ENCODE results near the gene KCNQ1. TPM values are rescaled to one million over a fixed set of nuclear protein-coding genes. Genes with fewer than 3 reads are reported as not detected.
A peak's percentile ranks its signal among the peaks of the same experiment; 100 is the strongest.

Gene KCNQ1
- total and polyA plus RNA-seq, 7 donors, result 1.1 to 25.2 (median 3.8) TPM

DNA sequence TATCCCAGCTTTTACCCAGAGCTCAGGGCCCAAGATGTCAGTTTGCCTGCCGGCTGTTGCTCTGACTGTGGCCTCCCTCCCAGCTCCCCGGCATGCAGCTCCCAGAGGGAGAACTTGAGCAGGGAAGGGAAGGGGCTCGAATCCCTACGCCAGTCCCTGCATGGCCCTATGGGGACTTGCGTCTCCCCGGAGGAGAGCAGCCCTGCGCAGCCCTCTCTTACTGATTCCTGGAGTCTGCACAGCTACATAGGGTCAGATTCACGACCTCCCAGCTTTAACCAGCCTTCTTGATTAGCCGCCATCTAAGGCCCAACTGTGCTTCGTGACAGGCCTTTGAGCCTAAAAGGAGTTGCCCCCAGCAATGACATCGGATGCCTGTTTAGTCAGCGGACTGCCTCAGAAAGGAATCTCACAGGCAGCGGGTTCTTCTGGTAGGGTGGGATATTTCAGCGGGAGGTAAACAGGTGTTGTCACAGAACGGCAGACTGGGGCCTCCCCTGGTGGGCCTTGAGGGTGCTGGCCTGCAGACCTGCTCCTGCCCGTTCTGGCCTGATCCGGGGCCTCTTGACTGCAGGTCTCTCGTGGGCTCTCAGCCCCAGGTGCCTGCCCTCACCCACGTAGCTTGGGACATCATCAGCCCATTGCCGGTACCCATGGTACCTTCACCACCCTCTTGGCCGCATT, 298.8 kb downstream of the KCNQ1 start:
- Histone ChIP-seq H3K9me3 (no peaks in the 10 kb centered on the region), H3K27ac (no peak overlapping the region), H3K4me1 (peaks cover 0 to 15% (median 0%) of the 10 kb centered on the region in 4 donors), H3K4me3 (no peak overlapping the region), H3K36me3 (no peaks in the 10 kb centered on the region), H3K27me3 (no peaks in the 10 kb centered on the region)
- no peak for DNase-seq
- TF ChIP-seq POLR2AphosphoS5 (IDR thresholded peaks at IDR 0.05) (no peak), EP300 (IDR thresholded peaks at IDR 0.05) (no peak), POLR2A (IDR thresholded peaks at IDR 0.05) (no peak)
- TF ChIP-seq, protein P1, sequence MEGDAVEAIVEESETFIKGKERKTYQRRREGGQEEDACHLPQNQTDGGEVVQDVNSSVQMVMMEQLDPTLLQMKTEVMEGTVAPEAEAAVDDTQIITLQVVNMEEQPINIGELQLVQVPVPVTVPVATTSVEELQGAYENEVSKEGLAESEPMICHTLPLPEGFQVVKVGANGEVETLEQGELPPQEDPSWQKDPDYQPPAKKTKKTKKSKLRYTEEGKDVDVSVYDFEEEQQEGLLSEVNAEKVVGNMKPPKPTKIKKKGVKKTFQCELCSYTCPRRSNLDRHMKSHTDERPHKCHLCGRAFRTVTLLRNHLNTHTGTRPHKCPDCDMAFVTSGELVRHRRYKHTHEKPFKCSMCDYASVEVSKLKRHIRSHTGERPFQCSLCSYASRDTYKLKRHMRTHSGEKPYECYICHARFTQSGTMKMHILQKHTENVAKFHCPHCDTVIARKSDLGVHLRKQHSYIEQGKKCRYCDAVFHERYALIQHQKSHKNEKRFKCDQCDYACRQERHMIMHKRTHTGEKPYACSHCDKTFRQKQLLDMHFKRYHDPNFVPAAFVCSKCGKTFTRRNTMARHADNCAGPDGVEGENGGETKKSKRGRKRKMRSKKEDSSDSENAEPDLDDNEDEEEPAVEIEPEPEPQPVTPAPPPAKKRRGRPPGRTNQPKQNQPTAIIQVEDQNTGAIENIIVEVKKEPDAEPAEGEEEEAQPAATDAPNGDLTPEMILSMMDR (IDR thresholded peaks at IDR 0.05), result no peak
- 92 to 95% methylated on average over 21 of the region's 21 CpGs for WGBS, 2 donors
- intact Hi-C loops (cut with DNase I), result no loop called here

DNA sequence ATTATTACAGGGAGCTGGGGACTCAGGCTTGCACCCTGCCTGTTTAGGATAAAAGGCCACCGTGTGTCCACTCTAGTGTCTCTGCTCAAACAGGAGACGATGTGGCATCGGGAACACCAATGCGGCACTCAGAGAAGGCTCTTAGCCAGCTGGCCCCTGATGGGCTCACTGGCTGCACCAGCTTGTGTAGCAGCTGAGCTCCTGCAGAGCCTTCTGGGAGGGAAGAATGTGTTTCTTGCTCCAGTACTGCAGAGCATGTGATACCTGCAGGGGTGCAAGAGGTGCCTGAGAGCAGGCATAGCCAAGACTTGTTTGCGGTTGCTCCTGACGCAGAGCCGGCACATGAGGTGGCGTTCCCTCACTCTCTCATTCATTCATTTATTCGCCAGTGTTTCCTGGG, 299.4 kb downstream of the KCNQ1 start:
- H3K27ac ChIP-seq, result no peak overlapping the region
- H3K27me3 ChIP-seq, result no peaks in the 10 kb centered on the region
- H3K9me3 ChIP-seq, result no peaks in the 10 kb centered on the region
- H3K4me3 ChIP-seq, result no peak overlapping the region
- intact Hi-C loops (cut with DNase I), result no loop called here
- WGBS, 2 donors, result 97 to 98% methylated on average over 9 of the region's 9 CpGs
- H3K36me3 ChIP-seq, result no peaks in the 10 kb centered on the region
- no peak for TF ChIP-seq EP300 (IDR thresholded peaks at IDR 0.05)
- TF ChIP-seq, protein P1 (IDR thresholded peaks at IDR 0.05), result no peak
- TF ChIP-seq POLR2AphosphoS5 (IDR thresholded peaks at IDR 0.05), result no peak
- no peak for TF ChIP-seq POLR2A (IDR thresholded peaks at IDR 0.05)
- peak; percentile 37 for DNase-seq
- peaks cover 0 to 15% (median 0%) of the 10 kb centered on the region in 4 donors for H3K4me1 ChIP-seq

DNA sequence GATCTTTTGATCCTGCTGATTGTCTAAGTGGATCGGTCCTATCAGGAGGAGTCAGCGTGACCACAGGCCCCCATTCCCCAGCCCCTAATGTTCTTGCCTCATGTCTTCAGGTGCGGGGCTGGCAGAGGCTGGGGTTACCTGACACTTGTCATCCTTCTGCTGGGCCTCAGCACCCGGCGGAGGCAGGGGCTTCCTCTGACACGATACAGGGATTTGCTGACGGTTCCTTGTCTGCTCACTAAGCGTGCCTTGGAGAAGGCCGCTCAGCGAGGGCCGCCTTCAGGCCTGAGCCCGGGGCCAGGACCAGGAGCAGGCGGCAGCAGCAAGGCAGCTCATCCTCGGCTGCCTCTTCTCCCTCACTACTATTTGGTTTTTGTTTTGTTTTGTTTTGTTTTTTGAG, 300.7 kb downstream of the KCNQ1 start:
- no peak overlapping the region for H3K4me3 ChIP-seq
- H3K4me1 ChIP-seq, result peaks cover 0 to 15% (median 0%) of the 10 kb centered on the region in 4 donors
- H3K9me3 ChIP-seq, result no peaks in the 10 kb centered on the region
- WGBS, 2 donors, result 96% methylated on average over 14 of the region's 14 CpGs
- TF ChIP-seq, protein P1 (IDR thresholded peaks at IDR 0.05), result no peak
- TF ChIP-seq EP300 (IDR thresholded peaks at IDR 0.05), result no peak
- TF ChIP-seq POLR2A (IDR thresholded peaks at IDR 0.05), result no peak
- TF ChIP-seq POLR2AphosphoS5 (IDR thresholded peaks at IDR 0.05), result no peak
- DNase-seq, result peak; percentile 54
- no peaks in the 10 kb centered on the region for H3K27me3 ChIP-seq
- intact Hi-C loops (cut with DNase I), result no loop called here
- H3K27ac ChIP-seq, result no peak overlapping the region
- H3K36me3 ChIP-seq, result no peaks in the 10 kb centered on the region

GRCh38 chr11:2746401-2747247, 301.8 kb downstream of the KCNQ1 start:
- Histone ChIP-seq H3K9me3 (no peaks in the 10 kb centered on the region), H3K36me3 (no peaks in the 10 kb centered on the region), H3K4me1 (peaks cover 0 to 10% (median 0%) of the 10 kb centered on the region in 4 donors), H3K4me3 (no peak overlapping the region), H3K27ac (no peak overlapping the region), H3K27me3 (no peaks in the 10 kb centered on the region)
- peak; percentile 62 for DNase-seq
- TF ChIP-seq, protein P1 (IDR thresholded peaks at IDR 0.05), result no peak
- TF ChIP-seq POLR2AphosphoS5 (IDR thresholded peaks at IDR 0.05) (no peak), EP300 (IDR thresholded peaks at IDR 0.05) (no peak), POLR2A (IDR thresholded peaks at IDR 0.05) (no peak)
- 89 to 90% methylated on average over 24 of the region's 24 CpGs for WGBS, 2 donors
- intact Hi-C loops (cut with DNase I), result no loop called here

All from sigmoid colon (tissue), 7 donors.